Trophoblast cell (in vitro differentiated cells and primary cell): ENCODE data around the gene PLCB2.
A peak's percentile ranks its signal among the peaks of the same experiment; 100 is the strongest.

Experiments used
- DNase-seq, 2 donors: peaks; one replicate each; pipeline ENCODE4 v3.0.0-alpha.2; 2016
- H2AFZ ChIP-seq: 2 replicates; pipeline ENCODE4 v1.6.1; 2013; ENCODE audit warnings: low read length, moderate library complexity, mild to moderate bottlenecking; ENCODE audit not compliant: insufficient read depth, poor library complexity
- H2AK5ac ChIP-seq: 2 replicates; pipeline ENCODE4 v1.6.1; 2013; ENCODE audit warnings: mild to moderate bottlenecking, low read length
- H2BK120ac ChIP-seq: 2 replicates; pipeline ENCODE4 v1.6.1; 2013; ENCODE audit warnings: low read length, mild to moderate bottlenecking, moderate library complexity; ENCODE audit not compliant: insufficient read depth, poor library complexity
- H2BK12ac ChIP-seq: 2 replicates; pipeline ENCODE4 v1.6.1; 2013; ENCODE audit warnings: mild to moderate bottlenecking, low read length, moderate library complexity
- H2BK5ac ChIP-seq: 2 replicates; pipeline ENCODE4 v1.6.1; 2013; ENCODE audit warnings: low read length, low read depth, moderate library complexity, mild to moderate bottlenecking; ENCODE audit not compliant: poor library complexity
- H3K14ac ChIP-seq: 2 replicates; pipeline ENCODE4 v1.6.1; 2013; ENCODE audit warnings: mild to moderate bottlenecking, low read length
- H3K18ac ChIP-seq: 2 replicates; pipeline ENCODE4 v1.6.1; 2013; ENCODE audit warnings: mild to moderate bottlenecking, low read length
- H3K23ac ChIP-seq: 2 replicates; pipeline ENCODE4 v1.6.1; 2013; ENCODE audit warnings: low read length
- H3K27ac ChIP-seq: 2 replicates; pipeline ENCODE4 v1.5.1; 2013; ENCODE audit warnings: low read depth, mild to moderate bottlenecking, inconsistent platforms, low read length, moderate library complexity
- H3K27me3 ChIP-seq: 2 replicates; pipeline ENCODE4 v1.6.1; 2013; ENCODE audit warnings: inconsistent platforms, mild to moderate bottlenecking, low read length, moderate library complexity; ENCODE audit not compliant: insufficient read depth
- H3K36me3 ChIP-seq, 2 experiments: 1 replicate in 1 of 2; 2 replicates in 1 of 2; pipeline ENCODE4 v1.6.1; 2013; ENCODE audit warnings: low read length in 2 of 2, mild to moderate bottlenecking in 2 of 2, moderate library complexity in 1 of 2; ENCODE audit not compliant: insufficient read depth in 2 of 2, control insufficient read depth in 1 of 2
- H3K4ac ChIP-seq: 2 replicates; pipeline ENCODE4 v1.6.1; 2013; ENCODE audit warnings: low read depth, mild to moderate bottlenecking, low read length, moderate library complexity
- H3K4me1 ChIP-seq, 2 experiments: 1 replicate in 1 of 2; 2 replicates in 1 of 2; pipeline ENCODE4 v1.6.1; 2013; ENCODE audit warnings: low read length in 2 of 2, mild to moderate bottlenecking in 2 of 2, moderate library complexity in 1 of 2; ENCODE audit not compliant: insufficient read depth in 2 of 2, control insufficient read depth in 1 of 2
- H3K4me2 ChIP-seq: 2 replicates; pipeline ENCODE4 v1.6.1; 2013; ENCODE audit warnings: inconsistent platforms, mild to moderate bottlenecking, low read length, moderate library complexity
- H3K4me3 ChIP-seq: 2 replicates; pipeline ENCODE4 v1.5.1; 2013; ENCODE audit warnings: mild to moderate bottlenecking, low read depth, low read length, inconsistent platforms
- H3K79me1 ChIP-seq: one replicate; pipeline ENCODE4 v1.6.1; 2013; ENCODE audit warnings: low read length
- H3K79me2 ChIP-seq: 2 replicates; pipeline ENCODE4 v1.6.1; 2013; ENCODE audit warnings: low read length, mild to moderate bottlenecking; ENCODE audit not compliant: control insufficient read depth, insufficient read depth, poor library complexity
- H3K9ac ChIP-seq: 2 replicates; pipeline ENCODE4 v1.6.1; 2013; ENCODE audit warnings: mild to moderate bottlenecking, low read length
- H3K9me3 ChIP-seq: 2 replicates; pipeline ENCODE4 v1.6.1; 2013; ENCODE audit warnings: low read depth, mild to moderate bottlenecking, control low read depth, inconsistent platforms, low read length; ENCODE audit not compliant: insufficient read depth
- H4K12ac ChIP-seq: 2 replicates; pipeline ENCODE4 v1.6.1; 2013; ENCODE audit warnings: low read depth, mild to moderate bottlenecking, low read length, moderate library complexity
- H4K8ac ChIP-seq: 2 replicates; pipeline ENCODE4 v1.6.1; 2013; ENCODE audit warnings: low read depth, mild to moderate bottlenecking, low read length, moderate library complexity
- H4K91ac ChIP-seq: one replicate; pipeline ENCODE4 v1.6.1; 2013; ENCODE audit warnings: low read depth, mild to moderate bottlenecking, low read length, moderate library complexity
- WGBS: extraction: QIAGEN DNeasy Blood & Tissue Kit; methylation state at CpG from one replicate; pipeline ENCODE4 v1.1.7; 2013; ENCODE audit warnings: missing lambda C conversion rate; ENCODE audit not compliant: insufficient read length, insufficient coverage; ENCODE audit errors: extremely low coverage; 5-methylcytosine and 5-hydroxymethylcytosine counted together

The PLCB2 gene

GRCh38 chr15:40338041-40338657 is 30.4 kb upstream of the PLCB2 start:
- Histone ChIP-seq H2BK5ac (no peak overlapping the region), H3K23ac (no peak overlapping the region), H3K4me3 (no peak overlapping the region), H3K4me1 (peaks cover 32 to 33% of the 10 kb centered on the region in 2 experiments), H4K91ac (no peak overlapping the region), H3K79me2 (peaks cover 3% of the 10 kb centered on the region), H3K18ac (no peak overlapping the region), H3K14ac (no peak overlapping the region), H2BK120ac (no peak overlapping the region), H3K9ac (no peak overlapping the region), H2AK5ac (no peak overlapping the region), H2BK12ac (no peak overlapping the region), H3K27me3 (no peaks in the 10 kb centered on the region), H4K12ac (no peak overlapping the region), H3K9me3 (no peaks in the 10 kb centered on the region), H3K4ac (no peak overlapping the region), H2AFZ (no peak overlapping the region), H3K36me3 (no peaks in the 10 kb centered on the region), H3K4me2 (no peak overlapping the region), H4K8ac (no peak overlapping the region), H3K79me1 (peaks cover 23% of the 10 kb centered on the region), H3K27ac (no peak overlapping the region)
- DNase-seq, result peak; percentile 38 to 66
- no CpG with 5 or more reads among the region's 11 CpGs for WGBS

DNA sequence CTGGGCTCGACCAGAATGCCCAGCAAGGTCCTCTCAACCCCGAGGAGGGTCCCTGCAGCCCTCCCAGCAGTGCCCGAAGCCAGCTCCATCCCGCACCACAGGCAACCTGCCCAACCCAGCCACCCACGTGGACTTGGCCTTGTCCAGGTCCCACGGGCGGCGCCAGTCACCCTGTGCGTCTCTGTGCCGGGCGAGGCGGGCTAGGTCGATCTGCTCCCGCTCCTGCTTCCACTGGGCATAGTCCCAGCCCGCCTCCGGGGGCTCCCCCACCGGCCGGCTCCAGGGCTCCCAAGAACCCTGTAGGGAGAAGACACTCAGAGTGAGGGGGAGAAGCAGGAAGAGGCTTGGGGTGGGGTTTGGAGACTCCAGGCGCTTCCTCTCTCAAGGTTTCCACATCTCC is 29.9 kb upstream of the PLCB2 start:
- Histone ChIP-seq H3K27me3 (no peaks in the 10 kb centered on the region), H4K12ac (no peak overlapping the region), H3K36me3 (no peaks in the 10 kb centered on the region), H3K18ac (no peak overlapping the region), H3K9me3 (no peaks in the 10 kb centered on the region), H2AFZ (no peak overlapping the region), H3K79me2 (peaks cover 3% of the 10 kb centered on the region), H3K4me1 (peaks cover 32 to 33% of the 10 kb centered on the region in 2 experiments), H2BK5ac (no peak overlapping the region), H3K4ac (peak overlapping the region; percentile 3), H3K14ac (peak overlapping the region; percentile 23), H2BK120ac (peak overlapping the region; percentile 1), H3K23ac (no peak overlapping the region), H2AK5ac (peak overlapping the region; percentile 69), H3K27ac (no peak overlapping the region), H3K4me2 (no peak overlapping the region), H2BK12ac (peak overlapping the region; percentile 27), H3K9ac (no peak overlapping the region), H4K8ac (peak overlapping the region; percentile 5), H3K4me3 (peak overlapping the region; percentile 14), H4K91ac (peak overlapping the region; percentile 16), H3K79me1 (peaks cover 23% of the 10 kb centered on the region)
- WGBS, result no CpG with 5 or more reads among the region's 19 CpGs
- no peak for DNase-seq

DNA sequence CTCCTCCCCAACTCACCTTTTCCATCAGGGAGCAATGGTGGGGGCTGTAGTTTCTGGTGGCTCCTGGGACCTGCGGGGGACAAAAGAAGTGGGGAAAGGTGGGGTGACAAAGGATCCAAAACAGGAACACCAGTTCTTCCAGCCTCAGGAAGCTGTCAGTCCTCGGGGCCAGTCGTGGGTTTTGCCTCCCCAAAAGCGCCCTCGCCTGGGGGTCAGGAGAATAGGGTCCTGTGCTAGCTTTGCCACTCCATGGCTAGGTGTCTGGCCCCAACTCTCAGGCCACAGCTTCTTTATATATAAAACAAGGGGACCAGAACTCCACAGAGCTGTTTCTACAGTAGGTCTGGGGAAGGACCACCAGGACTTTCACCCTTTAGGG is 29.0 kb upstream of the PLCB2 start:
- Histone ChIP-seq H2AFZ (no peak overlapping the region), H3K27me3 (no peaks in the 10 kb centered on the region), H4K12ac (no peak overlapping the region), H3K79me2 (peaks cover 3% of the 10 kb centered on the region), H3K23ac (no peak overlapping the region), H3K4me2 (no peak overlapping the region), H2BK12ac (no peak overlapping the region), H3K36me3 (peaks cover 0 to 4% of the 10 kb centered on the region in 2 experiments), H3K14ac (no peak overlapping the region), H2BK5ac (no peak overlapping the region), H3K4me3 (no peak overlapping the region), H3K9me3 (no peaks in the 10 kb centered on the region), H4K91ac (peak overlapping the region; percentile 16), H3K79me1 (peaks cover 23% of the 10 kb centered on the region), H2AK5ac (no peak overlapping the region), H3K4ac (no peak overlapping the region), H4K8ac (peak overlapping the region; percentile 45), H2BK120ac (no peak overlapping the region), H3K18ac (no peak overlapping the region), H3K9ac (no peak overlapping the region), H3K4me1 (peaks cover 32 to 36% of the 10 kb centered on the region in 2 experiments), H3K27ac (no peak overlapping the region)
- no peak for DNase-seq
- WGBS, result no CpG with 5 or more reads among the region's 5 CpGs

GRCh38 chr15:40335938-40336743 is 28.4 kb upstream of the PLCB2 start:
- Histone ChIP-seq H3K4me1 (peaks cover 32 to 41% of the 10 kb centered on the region in 2 experiments), H2BK5ac (peak overlapping the region; percentile 23), H3K14ac (peak overlapping the region; percentile 55), H3K23ac (no peak overlapping the region), H3K4me3 (no peak overlapping the region), H4K91ac (peak overlapping the region; percentile 78), H2BK12ac (peak overlapping the region; percentile 3), H2AFZ (no peak overlapping the region), H3K79me1 (peaks cover 23% of the 10 kb centered on the region), H3K27ac (no peak overlapping the region), H3K18ac (peak overlapping the region; percentile 20), H3K4me2 (no peak overlapping the region), H2AK5ac (peak overlapping the region; percentile 85), H2BK120ac (peak overlapping the region; percentile 74), H3K4ac (no peak overlapping the region), H4K12ac (no peak overlapping the region), H3K27me3 (no peaks in the 10 kb centered on the region), H3K79me2 (peaks cover 3% of the 10 kb centered on the region), H3K9me3 (no peaks in the 10 kb centered on the region), H3K36me3 (peaks cover 0 to 4% of the 10 kb centered on the region in 2 experiments), H3K9ac (no peak overlapping the region), H4K8ac (peak overlapping the region; percentile 45)
- WGBS, result no CpG with 5 or more reads among the region's 13 CpGs
- no peak for DNase-seq
